NCI-H2196 (cell line): Measurements from ENCODE around the gene KRTAP3-1.

Experiments used
- DNase-seq: peaks from one replicate; lab custom pipeline; 2025; ENCODE audit not compliant: unreplicated experiment; lab: John Stamatoyannopoulos, UW

The KRTAP3-1 gene

GRCh38 chr17:40980596-40980995, 28.3 kb downstream of the KRTAP3-1 start:
- DNase-seq = peak; percentile 7

- DNase-seq = no peak
Measured at GRCh38 chr17:40980117-40980516, 28.8 kb downstream of the KRTAP3-1 start.

GRCh38 chr17:40978575-40979151, 30.3 kb downstream of the KRTAP3-1 start:
- no peak for DNase-seq

- DNase-seq = no peak
Measured at GRCh38 chr17:40975516-40975915, 33.4 kb downstream of the KRTAP3-1 start.

GRCh38 chr17:40974366-40974765, 34.6 kb downstream of the KRTAP3-1 start:
- no peak for DNase-seq

- DNase-seq = no peak
Measured at GRCh38 chr17:40967582-40967981, 41.3 kb downstream of the KRTAP3-1 start.

GRCh38 chr17:40966848-40967247, 42.1 kb downstream of the KRTAP3-1 start, which contains the start of gene KRT39:
Gene KRT39 (minus strand): TSS chr17:40966948. CDS start chr17:40966856, 92 bp downstream.
- no peak for DNase-seq

- DNase-seq = no peak
Measured at GRCh38 chr17:40963838-40964237, 45.1 kb downstream of the KRTAP3-1 start.

GRCh38 chr17:40962059-40962561, 46.8 kb downstream of the KRTAP3-1 start:
- no peak for DNase-seq

GRCh38 chr17:40961591-40961990, 47.3 kb downstream of the KRTAP3-1 start:
- no peak for DNase-seq

- DNase-seq = no peak
Measured at GRCh38 chr17:40960144-40960543, 48.8 kb downstream of the KRTAP3-1 start.
